Tibial nerve (tissue), 4 donors: ENCODE results near the gene TIAM1. TPM values are rescaled to one million over a fixed set of nuclear protein-coding genes. Genes with fewer than 3 reads are reported as not detected.

ENCODE experiments used
- DNase-seq, 2 donors: peaks; one replicate each; pipeline ENCODE4 v3.0.0-alpha.2; 2019; ENCODE audit warnings: low spot score in 2 of 2
- H3K27ac ChIP-seq, 4 donors: fragments of 200-600 bp; sonication (generic) in 3 of 4; one replicate each; pipeline ENCODE4 v1.5.1; 2017 to 2019; ENCODE audit warnings: mild to moderate bottlenecking in 1 of 4
- H3K27me3 ChIP-seq, 2 donors: fragments of 200-600 bp; sonication (generic) in 1 of 2; one replicate each; pipeline versions ENCODE4 v1.5.1 to v1.6.0; 2017 to 2019
- H3K36me3 ChIP-seq, 3 donors: fragments of 200-600 bp; sonication (generic); one replicate each; pipeline ENCODE4 v1.5.1; 2018 to 2019
- H3K4me1 ChIP-seq, 4 donors: fragments of 200-600 bp; sonication (generic) in 3 of 4; one replicate each; pipeline ENCODE4 v1.5.1; 2017 to 2019
- H3K4me3 ChIP-seq, 4 donors: fragments of 200-600 bp; sonication (generic) in 3 of 4; one replicate each; pipeline ENCODE4 v1.5.1; 2017 to 2019; ENCODE audit warnings: mild to moderate bottlenecking in 1 of 4, moderate library complexity in 1 of 4
- H3K9me3 ChIP-seq, 4 donors: fragments of 200-600 bp; sonication (generic) in 3 of 4; one replicate each; pipeline ENCODE4 v1.5.1; 2017 to 2019
- CTCF ChIP-seq, 5 experiments: fragments of 200-600 bp in 3 of 5; fragments of 450-650 bp in 2 of 5; sonication (generic) in 3 of 5; IDR thresholded peaks; one replicate each; pipeline ENCODE4 v1.5.1; 2016 to 2019; ENCODE audit warnings: antibody characterized with exemption in 5 of 5, mild to moderate bottlenecking in 3 of 5, moderate library complexity in 2 of 5
- EP300 ChIP-seq, 2 donors: sonication (generic); formaldehyde crosslinking; IDR thresholded peaks; one replicate each; pipeline ENCODE4 v1.6.1; 2017; ENCODE audit warnings: antibody characterized with exemption in 2 of 2, mild to moderate bottlenecking in 1 of 2
- POLR2A ChIP-seq, 2 donors: fragments of 450-650 bp; IDR thresholded peaks; one replicate each; pipeline ENCODE4 v1.6.1; 2017; ENCODE audit warnings: antibody characterized with exemption in 2 of 2, mild to moderate bottlenecking in 2 of 2, moderate library complexity in 2 of 2
- WGBS, 2 donors: methylation state at CpG; one replicate each; pipeline ENCODE4 v1.1.5; 2018; 5-methylcytosine and 5-hydroxymethylcytosine counted together
- total RNA-seq, 4 donors: library from RNA; depleted of rRNA; stranded (reverse); fragments of >200 nt; gene quantifications; one replicate each; pipeline ENCODE4 v1.1.0, GENCODE V29; 2016

Gene TIAM1
- total RNA-seq, 4 donors from 2014 or later, result 25.3 to 44.7 (median 31.6) TPM

GRCh38 chr21:31382060-31382459, 38.0 kb upstream of the TIAM1 start:
- DNase-seq, result no peak
- Histone ChIP-seq H3K27ac (no peak overlapping the region), H3K4me1 (no peaks in the 10 kb centered on the region), H3K9me3 (no peaks in the 10 kb centered on the region), H3K4me3 (no peak overlapping the region), H3K27me3 (no peaks in the 10 kb centered on the region), H3K36me3 (no peaks in the 10 kb centered on the region)
- 84 to 88% methylated on average over 5 of the region's 5 CpGs for WGBS, 2 donors
- no peak for TF ChIP-seq POLR2A (IDR thresholded peaks at IDR 0.05)

GRCh38 chr21:31376301-31376700, 32.2 kb upstream of the TIAM1 start:
- Histone ChIP-seq H3K27me3 (no peaks in the 10 kb centered on the region), H3K4me3 (no peak overlapping the region), H3K27ac (no peak overlapping the region), H3K36me3 (no peaks in the 10 kb centered on the region), H3K9me3 (no peaks in the 10 kb centered on the region), H3K4me1 (peaks cover 0 to 9% (median 0%) of the 10 kb centered on the region in 4 donors)
- DNase-seq, result no peak
- TF ChIP-seq CTCF (IDR thresholded peaks at IDR 0.05), result no peak
- TF ChIP-seq POLR2A (IDR thresholded peaks at IDR 0.05), result no peak
- no peak for TF ChIP-seq EP300 (IDR thresholded peaks at IDR 0.05)
- WGBS, 2 donors, result 75 to 84% methylated on average over 8 of the region's 8 CpGs

- 75 to 87% methylated on average over 4 of the region's 4 CpGs for WGBS, 2 donors
- no peak for DNase-seq
- H3K9me3 ChIP-seq, result no peaks in the 10 kb centered on the region
Measured at GRCh38 chr21:31374395-31374794, 30.3 kb upstream of the TIAM1 start.

GRCh38 chr21:31372471-31372765, 28.4 kb upstream of the TIAM1 start:
- Histone ChIP-seq H3K27ac (no peak overlapping the region), H3K4me3 (no peak overlapping the region), H3K4me1 (peaks cover 0 to 23% (median 3%) of the 10 kb centered on the region in 4 donors), H3K27me3 (no peaks in the 10 kb centered on the region), H3K9me3 (no peaks in the 10 kb centered on the region), H3K36me3 (no peaks in the 10 kb centered on the region)
- 97% methylated on average over 3 of the region's 3 CpGs for WGBS, 2 donors
- TF ChIP-seq EP300 (IDR thresholded peaks at IDR 0.05), result no peak
- no peak for TF ChIP-seq POLR2A (IDR thresholded peaks at IDR 0.05)
- TF ChIP-seq CTCF (IDR thresholded peaks at IDR 0.05), result no peak
- DNase-seq, result no peak

More at GRCh38 chr21:31374395-31374794, 30.3 kb upstream of the TIAM1 start:
- no peaks in the 10 kb centered on the region for H3K36me3 ChIP-seq
- H3K27ac ChIP-seq, result no peak overlapping the region
- peaks cover 0 to 23% (median 3%) of the 10 kb centered on the region in 4 donors for H3K4me1 ChIP-seq
- H3K4me3 ChIP-seq, result no peak overlapping the region
- no peaks in the 10 kb centered on the region for H3K27me3 ChIP-seq
- TF ChIP-seq POLR2A (IDR thresholded peaks at IDR 0.05) (no peak), EP300 (IDR thresholded peaks at IDR 0.05) (no peak), CTCF (IDR thresholded peaks at IDR 0.05) (no peak)

GRCh38 chr21:31371715-31372470, 27.8 kb upstream of the TIAM1 start:
- no peak for DNase-seq
- TF ChIP-seq POLR2A (IDR thresholded peaks at IDR 0.05) (no peak), EP300 (IDR thresholded peaks at IDR 0.05) (no peak), CTCF (IDR thresholded peaks at IDR 0.05) (no peak)

More at GRCh38 chr21:31371715-31372470, 27.8 kb upstream of the TIAM1 start:
- WGBS, 2 donors, result 51 to 52% methylated on average over 6 of the region's 6 CpGs
- Histone ChIP-seq H3K4me1 (peaks cover 0 to 23% (median 3%) of the 10 kb centered on the region in 4 donors), H3K27ac (peak overlapping the region in 2 of 4 donors; percentile 65 to 73), H3K4me3 (no peak overlapping the region), H3K36me3 (no peaks in the 10 kb centered on the region), H3K27me3 (no peaks in the 10 kb centered on the region), H3K9me3 (no peaks in the 10 kb centered on the region)
